GM10266 (cell line): Measurements from ENCODE around the gene SIM1.

Source experiments
- DNase-seq: peaks from one replicate; pipeline ENCODE4 v3.0.0; 2012; ENCODE audit errors: extremely low spot score
- TF ChIP-seq, protein P1 (sequence below): IDR thresholded peaks from 2 replicates; pipeline ENCODE4 v1.5.1; 2012; ENCODE audit warnings: mild to moderate bottlenecking, low read depth; ENCODE audit not compliant: control insufficient read depth, insufficient read depth; ENCODE audit errors: missing control alignments

Gene SIM1

DNA sequence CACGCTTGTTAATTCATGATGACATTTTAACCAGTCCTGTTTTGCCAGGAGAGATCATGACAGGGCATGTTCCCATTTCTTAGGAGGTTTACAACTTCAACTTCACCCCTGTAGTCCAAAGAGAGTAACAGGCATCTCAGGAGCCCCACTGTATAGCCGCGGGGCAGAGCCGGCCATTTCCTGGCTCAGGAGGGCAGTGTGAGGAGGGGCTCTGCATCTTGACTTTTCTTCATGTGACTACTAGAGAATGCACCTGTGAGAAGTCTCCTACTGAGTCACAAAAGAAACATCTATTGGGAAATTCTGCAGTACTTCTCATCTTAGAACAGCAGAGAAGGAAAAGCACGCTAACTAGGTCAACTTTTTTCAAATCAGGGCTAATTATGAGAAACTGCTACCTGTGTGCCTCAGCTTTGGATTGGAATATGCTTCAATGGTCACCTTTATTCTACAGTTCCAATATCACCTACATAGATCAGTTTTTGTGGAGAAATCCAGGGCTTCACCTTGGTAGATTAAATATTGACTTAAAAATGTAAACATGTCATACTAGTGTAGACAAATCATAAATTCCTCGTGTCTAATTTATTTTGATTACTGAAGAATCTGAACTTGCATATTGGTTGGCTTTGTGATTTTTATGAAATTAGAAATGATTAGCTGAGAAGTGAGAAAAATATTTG, 28.6 kb upstream of the SIM1 start:
- DNase-seq, result no peak

DNA sequence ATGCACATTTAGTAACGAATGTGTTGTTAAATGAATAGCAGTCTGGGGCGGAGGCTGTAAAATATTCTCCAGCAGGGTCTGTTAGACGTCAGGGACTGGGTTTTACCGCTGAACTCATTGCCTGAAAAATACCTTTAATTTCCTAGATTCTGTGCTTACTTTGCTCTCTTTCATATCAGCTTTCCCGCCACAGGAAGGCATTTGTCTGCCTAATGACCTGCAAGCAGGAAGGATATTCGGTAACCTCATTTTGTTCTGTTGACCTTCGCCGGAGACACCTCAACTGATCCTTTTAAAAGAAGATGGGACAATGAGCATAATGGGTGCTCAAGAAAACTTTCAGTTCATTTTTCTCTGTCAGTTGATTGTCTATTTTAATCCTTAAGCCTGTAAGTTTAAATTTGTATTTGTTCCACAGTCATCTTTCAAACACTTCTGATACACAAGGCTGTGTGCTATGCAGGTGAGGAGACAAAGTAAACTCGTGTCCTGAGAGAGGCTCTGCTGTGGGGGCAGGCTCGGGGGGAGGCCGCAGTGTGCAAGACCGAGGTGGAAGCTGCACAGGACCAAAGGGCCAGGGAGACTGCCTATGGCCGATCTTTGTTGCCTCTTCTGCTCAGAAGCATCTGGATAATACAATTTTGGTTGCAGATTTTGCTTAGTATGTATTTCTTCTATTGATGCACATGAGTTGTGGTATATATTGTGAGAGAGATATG, 27.4 kb upstream of the SIM1 start:
- TF ChIP-seq, protein P1, sequence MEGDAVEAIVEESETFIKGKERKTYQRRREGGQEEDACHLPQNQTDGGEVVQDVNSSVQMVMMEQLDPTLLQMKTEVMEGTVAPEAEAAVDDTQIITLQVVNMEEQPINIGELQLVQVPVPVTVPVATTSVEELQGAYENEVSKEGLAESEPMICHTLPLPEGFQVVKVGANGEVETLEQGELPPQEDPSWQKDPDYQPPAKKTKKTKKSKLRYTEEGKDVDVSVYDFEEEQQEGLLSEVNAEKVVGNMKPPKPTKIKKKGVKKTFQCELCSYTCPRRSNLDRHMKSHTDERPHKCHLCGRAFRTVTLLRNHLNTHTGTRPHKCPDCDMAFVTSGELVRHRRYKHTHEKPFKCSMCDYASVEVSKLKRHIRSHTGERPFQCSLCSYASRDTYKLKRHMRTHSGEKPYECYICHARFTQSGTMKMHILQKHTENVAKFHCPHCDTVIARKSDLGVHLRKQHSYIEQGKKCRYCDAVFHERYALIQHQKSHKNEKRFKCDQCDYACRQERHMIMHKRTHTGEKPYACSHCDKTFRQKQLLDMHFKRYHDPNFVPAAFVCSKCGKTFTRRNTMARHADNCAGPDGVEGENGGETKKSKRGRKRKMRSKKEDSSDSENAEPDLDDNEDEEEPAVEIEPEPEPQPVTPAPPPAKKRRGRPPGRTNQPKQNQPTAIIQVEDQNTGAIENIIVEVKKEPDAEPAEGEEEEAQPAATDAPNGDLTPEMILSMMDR, result no peak
- no peak for DNase-seq

More for the DNA sequence above, 28.6 kb upstream of the SIM1 start:
- TF ChIP-seq, protein P1, result no peak

DNA sequence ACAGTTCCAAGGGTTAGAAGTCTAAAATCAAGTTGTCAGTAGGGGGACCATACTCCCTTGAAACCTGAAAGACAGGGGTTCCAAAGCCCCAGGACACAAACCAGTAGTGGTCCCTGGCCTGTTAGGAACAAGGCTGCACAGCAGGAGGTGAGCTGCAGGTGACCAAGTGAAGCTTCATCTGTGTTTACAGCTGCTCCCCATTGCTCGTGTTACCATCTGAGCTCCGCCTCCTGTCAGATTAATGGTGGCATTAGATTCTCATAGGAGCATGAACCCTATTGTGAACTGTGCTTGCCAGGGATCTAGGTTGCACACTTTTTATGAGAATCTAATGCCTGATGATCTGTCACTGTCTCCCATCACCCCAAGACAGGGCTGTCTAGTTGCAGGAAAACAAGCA, 25.3 kb upstream of the SIM1 start:
- DNase-seq, result no peak
- TF ChIP-seq, protein P1, result no peak

DNA sequence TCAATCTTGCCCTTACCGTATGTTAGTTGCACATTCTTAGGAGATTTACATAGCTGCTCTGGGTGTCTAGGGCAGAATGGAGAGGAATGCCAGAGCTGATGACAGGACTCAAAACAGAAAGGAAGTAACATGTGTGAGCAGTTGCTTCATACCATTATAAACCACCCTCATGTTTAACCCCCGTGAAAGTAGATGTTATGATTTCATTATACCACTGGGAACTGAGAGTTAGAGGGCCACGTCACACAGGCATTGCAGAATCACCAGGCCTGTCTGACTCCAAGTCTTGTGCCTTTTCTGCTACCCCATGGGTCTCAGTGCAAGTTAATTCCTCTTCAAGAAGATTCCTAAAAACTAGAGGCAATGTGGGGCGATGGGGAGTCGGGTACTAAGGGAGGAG, 23.5 kb upstream of the SIM1 start:
- DNase-seq, result no peak
- TF ChIP-seq, protein P1, result no peak

DNA sequence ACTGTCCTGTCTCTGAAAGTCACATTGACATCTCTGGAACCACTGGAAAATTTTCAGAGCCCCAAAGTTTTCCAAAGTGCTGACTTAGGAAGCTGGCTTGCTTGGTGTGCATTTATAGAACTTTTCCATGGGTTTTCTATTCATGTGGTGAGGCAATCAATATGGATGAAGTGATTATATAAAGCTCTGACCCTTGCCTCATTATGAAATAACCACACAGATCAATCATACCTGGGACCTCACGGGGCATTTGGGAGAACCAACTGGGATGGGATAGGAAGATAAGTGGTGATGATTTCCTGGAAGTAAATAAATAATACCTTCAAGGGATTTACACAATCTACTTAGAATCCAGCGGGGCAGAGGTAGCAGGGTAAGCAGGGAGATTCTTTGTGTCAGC, 22.9 kb upstream of the SIM1 start:
- DNase-seq, result no peak
- TF ChIP-seq, protein P1, result no peak

DNA sequence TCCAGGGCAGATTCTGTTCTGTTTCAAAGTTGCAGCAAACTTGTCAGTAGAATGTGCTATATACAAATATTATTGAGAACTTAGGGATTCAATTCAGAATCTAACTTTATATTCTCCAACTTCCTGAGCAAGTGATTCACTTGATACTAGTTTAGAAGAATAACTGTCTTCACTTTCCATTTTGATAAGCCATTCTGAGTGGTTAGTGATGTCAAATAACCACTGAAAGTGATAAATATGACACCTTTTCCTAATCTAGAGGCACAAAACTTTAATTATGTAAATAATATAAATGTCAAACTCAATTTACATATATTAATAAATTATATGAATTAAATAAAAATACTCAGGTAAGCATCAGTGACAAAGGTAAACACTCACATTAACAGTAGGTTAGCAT, 20.5 kb upstream of the SIM1 start:
- TF ChIP-seq, protein P1, result no peak
- DNase-seq, result no peak

DNA sequence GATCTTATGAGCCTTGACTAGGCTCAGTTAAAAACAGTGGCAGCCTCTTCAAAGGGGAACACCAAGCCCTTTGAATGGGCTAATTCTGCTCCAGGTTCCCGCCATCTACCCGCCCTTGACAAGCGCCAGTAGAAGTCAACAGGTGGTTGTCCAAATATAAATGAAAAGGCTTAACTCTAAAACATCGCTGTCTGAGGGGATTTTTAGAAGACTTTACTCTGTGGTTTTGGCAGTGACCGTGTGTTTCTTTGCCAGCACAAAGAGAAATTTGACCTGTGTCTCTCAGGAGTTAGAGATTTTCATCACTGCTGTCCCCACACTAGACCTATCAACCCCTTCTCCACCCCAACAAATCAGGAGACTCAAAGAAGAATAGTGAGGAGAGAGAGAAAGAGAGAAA, 19.8 kb upstream of the SIM1 start:
- TF ChIP-seq, protein P1, result no peak
- no peak for DNase-seq
